Measurements from ENCODE around the gene TM7SF2. TPM values are rescaled to one million over a fixed set of nuclear protein-coding genes. Genes with fewer than 3 reads are reported as not detected.

TM7SF2 gene
- total and polyA plus RNA-seq, 2 of the 13 experiments (the other 11 are each of a cell fraction or from before 2014, with no cell fraction given), result 56.0 to 66.9 TPM

DNA sequence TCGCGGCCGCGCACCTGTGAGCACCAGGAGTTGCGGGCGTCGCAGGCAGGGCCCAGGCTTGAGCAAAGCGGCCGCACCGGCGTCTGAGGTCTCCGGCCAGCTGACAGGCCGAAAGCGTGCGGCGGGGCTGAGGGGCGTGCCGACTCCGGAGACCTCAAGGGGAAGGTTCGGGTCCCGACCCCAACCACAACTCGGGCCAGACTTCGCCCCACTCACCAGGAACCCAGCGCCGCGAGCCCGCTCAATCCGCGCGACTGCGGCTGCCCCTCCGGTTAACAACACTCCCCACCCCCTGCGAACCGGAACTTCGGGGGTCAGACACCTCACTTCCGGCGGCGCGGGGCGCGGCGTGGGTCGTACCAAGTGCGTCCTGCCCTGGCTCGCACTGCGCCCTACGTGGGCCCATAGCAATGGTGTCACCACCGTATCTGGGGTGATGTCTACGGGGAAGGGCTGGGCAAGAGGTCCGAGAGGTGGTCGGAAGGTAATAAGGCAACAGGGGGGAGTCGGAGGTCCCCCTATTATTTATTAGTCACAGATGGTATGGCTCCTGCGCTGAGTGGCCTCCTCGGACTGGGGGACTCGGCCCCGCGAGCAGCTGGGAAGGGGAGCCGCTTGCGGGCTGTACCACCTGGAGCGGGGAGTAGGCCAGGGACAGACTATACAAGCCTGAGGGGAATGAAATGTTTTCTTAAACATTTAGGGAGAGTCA, 22.7 kb downstream of the TM7SF2 start, which contains the start of gene SYVN1 (continued):
- TF ChIP-seq PHF5A (CRISPR knock-in tag; IDR thresholded peaks at IDR 0.05; ENCODE audit: low read depth, unreplicated experiment) (peak; percentile 24), ZBTB20 (CRISPR knock-in tag; IDR thresholded peaks at IDR 0.05; ENCODE audit: borderline replicate concordance, low read depth) (peak; percentile 32; the same call in 1 of the 2 replicates), ZNF329 (CRISPR knock-in tag; IDR thresholded peaks at IDR 0.05; ENCODE audit: low read depth) (no peak), MZF1 (CRISPR knock-in tag; IDR thresholded peaks at IDR 0.05; ENCODE audit: borderline replicate concordance) (no peak), ZNF768 (CRISPR knock-in tag; IDR thresholded peaks at IDR 0.05) (peak; percentile 24; the same call in 1 of the 2 replicates), GATAD2A (CRISPR knock-in tag; IDR thresholded peaks at IDR 0.05) (peak; percentile 50), NFKB2 (CRISPR knock-in tag; IDR thresholded peaks at IDR 0.05; ENCODE audit: borderline replicate concordance) (peak; percentile 52; the same call in 1 of the 2 replicates)
- TF ChIP-seq, protein P1, sequence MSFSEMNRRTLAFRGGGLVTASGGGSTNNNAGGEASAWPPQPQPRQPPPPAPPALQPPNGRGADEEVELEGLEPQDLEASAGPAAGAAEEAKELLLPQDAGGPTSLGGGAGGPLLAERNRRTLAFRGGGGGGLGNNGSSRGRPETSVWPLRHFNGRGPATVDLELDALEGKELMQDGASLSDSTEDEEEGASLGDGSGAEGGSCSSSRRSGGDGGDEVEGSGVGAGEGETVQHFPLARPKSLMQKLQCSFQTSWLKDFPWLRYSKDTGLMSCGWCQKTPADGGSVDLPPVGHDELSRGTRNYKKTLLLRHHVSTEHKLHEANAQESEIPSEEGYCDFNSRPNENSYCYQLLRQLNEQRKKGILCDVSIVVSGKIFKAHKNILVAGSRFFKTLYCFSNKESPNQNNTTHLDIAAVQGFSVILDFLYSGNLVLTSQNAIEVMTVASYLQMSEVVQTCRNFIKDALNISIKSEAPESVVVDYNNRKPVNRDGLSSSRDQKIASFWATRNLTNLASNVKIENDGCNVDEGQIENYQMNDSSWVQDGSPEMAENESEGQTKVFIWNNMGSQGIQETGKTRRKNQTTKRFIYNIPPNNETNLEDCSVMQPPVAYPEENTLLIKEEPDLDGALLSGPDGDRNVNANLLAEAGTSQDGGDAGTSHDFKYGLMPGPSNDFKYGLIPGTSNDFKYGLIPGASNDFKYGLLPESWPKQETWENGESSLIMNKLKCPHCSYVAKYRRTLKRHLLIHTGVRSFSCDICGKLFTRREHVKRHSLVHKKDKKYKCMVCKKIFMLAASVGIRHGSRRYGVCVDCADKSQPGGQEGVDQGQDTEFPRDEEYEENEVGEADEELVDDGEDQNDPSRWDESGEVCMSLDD (CRISPR knock-in tag; IDR thresholded peaks at IDR 0.05; ENCODE audit: borderline replicate concordance), result no peak
- TF ChIP-seq, protein P2, sequence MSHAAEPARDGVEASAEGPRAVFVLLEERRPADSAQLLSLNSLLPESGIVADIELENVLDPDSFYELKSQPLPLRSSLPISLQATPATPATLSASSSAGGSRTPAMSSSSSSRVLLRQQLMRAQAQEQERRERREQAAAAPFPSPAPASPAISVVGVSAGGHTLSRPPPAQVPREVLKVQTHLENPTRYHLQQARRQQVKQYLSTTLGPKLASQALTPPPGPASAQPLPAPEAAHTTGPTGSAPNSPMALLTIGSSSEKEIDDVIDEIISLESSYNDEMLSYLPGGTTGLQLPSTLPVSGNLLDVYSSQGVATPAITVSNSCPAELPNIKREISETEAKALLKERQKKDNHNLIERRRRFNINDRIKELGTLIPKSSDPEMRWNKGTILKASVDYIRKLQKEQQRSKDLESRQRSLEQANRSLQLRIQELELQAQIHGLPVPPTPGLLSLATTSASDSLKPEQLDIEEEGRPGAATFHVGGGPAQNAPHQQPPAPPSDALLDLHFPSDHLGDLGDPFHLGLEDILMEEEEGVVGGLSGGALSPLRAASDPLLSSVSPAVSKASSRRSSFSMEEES (CRISPR knock-in tag; IDR thresholded peaks at IDR 0.05), result peak; percentile 37; the same call in 1 of the 2 replicates
- TF ChIP-seq, protein P3, sequence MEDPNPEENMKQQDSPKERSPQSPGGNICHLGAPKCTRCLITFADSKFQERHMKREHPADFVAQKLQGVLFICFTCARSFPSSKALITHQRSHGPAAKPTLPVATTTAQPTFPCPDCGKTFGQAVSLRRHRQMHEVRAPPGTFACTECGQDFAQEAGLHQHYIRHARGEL (CRISPR knock-in tag; IDR thresholded peaks at IDR 0.05), result no peak
- TF ChIP-seq, protein P4, sequence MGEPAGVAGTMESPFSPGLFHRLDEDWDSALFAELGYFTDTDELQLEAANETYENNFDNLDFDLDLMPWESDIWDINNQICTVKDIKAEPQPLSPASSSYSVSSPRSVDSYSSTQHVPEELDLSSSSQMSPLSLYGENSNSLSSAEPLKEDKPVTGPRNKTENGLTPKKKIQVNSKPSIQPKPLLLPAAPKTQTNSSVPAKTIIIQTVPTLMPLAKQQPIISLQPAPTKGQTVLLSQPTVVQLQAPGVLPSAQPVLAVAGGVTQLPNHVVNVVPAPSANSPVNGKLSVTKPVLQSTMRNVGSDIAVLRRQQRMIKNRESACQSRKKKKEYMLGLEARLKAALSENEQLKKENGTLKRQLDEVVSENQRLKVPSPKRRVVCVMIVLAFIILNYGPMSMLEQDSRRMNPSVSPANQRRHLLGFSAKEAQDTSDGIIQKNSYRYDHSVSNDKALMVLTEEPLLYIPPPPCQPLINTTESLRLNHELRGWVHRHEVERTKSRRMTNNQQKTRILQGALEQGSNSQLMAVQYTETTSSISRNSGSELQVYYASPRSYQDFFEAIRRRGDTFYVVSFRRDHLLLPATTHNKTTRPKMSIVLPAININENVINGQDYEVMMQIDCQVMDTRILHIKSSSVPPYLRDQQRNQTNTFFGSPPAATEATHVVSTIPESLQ (CRISPR knock-in tag; conservative IDR thresholded peaks at IDR 0.05), result no peak
- TF ChIP-seq, protein P5, sequence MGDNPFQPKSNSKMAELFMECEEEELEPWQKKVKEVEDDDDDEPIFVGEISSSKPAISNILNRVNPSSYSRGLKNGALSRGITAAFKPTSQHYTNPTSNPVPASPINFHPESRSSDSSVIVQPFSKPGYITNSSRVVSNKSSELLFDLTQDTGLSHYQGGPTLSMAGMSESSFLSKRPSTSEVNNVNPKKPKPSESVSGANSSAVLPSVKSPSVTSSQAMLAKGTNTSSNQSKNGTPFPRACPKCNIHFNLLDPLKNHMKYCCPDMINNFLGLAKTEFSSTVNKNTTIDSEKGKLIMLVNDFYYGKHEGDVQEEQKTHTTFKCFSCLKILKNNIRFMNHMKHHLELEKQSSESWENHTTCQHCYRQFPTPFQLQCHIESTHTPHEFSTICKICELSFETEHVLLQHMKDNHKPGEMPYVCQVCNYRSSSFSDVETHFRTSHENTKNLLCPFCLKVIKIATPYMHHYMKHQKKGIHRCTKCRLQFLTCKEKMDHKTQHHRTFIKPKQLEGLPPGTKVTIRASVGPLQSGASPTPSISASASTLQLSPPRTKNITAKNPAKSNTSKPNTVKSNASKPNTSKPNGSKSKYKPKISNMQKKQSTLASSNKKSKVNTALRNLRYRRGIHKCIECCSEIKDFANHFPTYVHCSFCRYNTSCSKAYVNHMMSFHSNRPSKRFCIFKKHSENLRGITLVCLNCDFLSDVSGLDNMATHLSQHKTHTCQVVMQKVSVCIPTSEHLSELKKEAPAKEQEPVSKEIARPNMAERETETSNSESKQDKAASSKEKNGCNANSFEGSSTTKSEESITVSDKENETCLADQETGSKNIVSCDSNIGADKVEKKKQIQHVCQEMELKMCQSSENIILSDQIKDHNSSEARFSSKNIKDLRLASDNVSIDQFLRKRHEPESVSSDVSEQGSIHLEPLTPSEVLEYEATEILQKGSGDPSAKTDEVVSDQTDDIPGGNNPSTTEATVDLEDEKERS (CRISPR knock-in tag; IDR thresholded peaks at IDR 0.05), result no peak
- TF ChIP-seq, protein P6, sequence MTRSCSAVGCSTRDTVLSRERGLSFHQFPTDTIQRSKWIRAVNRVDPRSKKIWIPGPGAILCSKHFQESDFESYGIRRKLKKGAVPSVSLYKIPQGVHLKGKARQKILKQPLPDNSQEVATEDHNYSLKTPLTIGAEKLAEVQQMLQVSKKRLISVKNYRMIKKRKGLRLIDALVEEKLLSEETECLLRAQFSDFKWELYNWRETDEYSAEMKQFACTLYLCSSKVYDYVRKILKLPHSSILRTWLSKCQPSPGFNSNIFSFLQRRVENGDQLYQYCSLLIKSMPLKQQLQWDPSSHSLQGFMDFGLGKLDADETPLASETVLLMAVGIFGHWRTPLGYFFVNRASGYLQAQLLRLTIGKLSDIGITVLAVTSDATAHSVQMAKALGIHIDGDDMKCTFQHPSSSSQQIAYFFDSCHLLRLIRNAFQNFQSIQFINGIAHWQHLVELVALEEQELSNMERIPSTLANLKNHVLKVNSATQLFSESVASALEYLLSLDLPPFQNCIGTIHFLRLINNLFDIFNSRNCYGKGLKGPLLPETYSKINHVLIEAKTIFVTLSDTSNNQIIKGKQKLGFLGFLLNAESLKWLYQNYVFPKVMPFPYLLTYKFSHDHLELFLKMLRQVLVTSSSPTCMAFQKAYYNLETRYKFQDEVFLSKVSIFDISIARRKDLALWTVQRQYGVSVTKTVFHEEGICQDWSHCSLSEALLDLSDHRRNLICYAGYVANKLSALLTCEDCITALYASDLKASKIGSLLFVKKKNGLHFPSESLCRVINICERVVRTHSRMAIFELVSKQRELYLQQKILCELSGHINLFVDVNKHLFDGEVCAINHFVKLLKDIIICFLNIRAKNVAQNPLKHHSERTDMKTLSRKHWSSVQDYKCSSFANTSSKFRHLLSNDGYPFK (CRISPR knock-in tag; IDR thresholded peaks at IDR 0.05; ENCODE audit: borderline replicate concordance), result peak; percentile 78

Measured in HepG2 (cell line).